SIG-M5 treated with dmso at 0.1 percent for 504 hours (cell line): ENCODE measurements around the gene TBXAS1.
A peak's percentile ranks its signal among the peaks of the same experiment; 100 is the strongest.
"Not testable (repeated sequence)": the region's sequence is repeated elsewhere in the genome, so short reads cannot be mapped to it uniquely, and the experiment has no call there.

Experiments used
- DNase-seq: peaks from one replicate; lab custom pipeline; 2025; ENCODE audit not compliant: unreplicated experiment; lab: John Stamatoyannopoulos, UW

Gene TBXAS1

GRCh38 chr7:139886899-139887298, 57.8 kb downstream of the TBXAS1 start:
- DNase-seq = no peak

- peak; percentile 72 for DNase-seq
Observed at GRCh38 chr7:139887992-139888481, 59.0 kb downstream of the TBXAS1 start.

- no peak for DNase-seq
Observed at GRCh38 chr7:139889186-139889871, 60.3 kb downstream of the TBXAS1 start.

GRCh38 chr7:139893461-139893860, 64.4 kb downstream of the TBXAS1 start:
- no peak for DNase-seq

- no peak for DNase-seq
Observed at GRCh38 chr7:139893999-139894398, 64.9 kb downstream of the TBXAS1 start.

GRCh38 chr7:139895141-139895829, 66.2 kb downstream of the TBXAS1 start:
- DNase-seq = no peak

- DNase-seq = no peak
Observed at GRCh38 chr7:139896288-139896687, 67.2 kb downstream of the TBXAS1 start.

GRCh38 chr7:139896831-139897230, 67.8 kb downstream of the TBXAS1 start:
- no peak for DNase-seq

GRCh38 chr7:139897422-139898090, 68.5 kb downstream of the TBXAS1 start:
- no peak for DNase-seq

- no peak for DNase-seq
Observed at GRCh38 chr7:139898483-139898882, 69.4 kb downstream of the TBXAS1 start.

GRCh38 chr7:139899328-139899955, 70.4 kb downstream of the TBXAS1 start:
- no peak for DNase-seq

GRCh38 chr7:139900326-139900725, 71.3 kb downstream of the TBXAS1 start:
- DNase-seq = no peak

GRCh38 chr7:139901056-139901795, 72.2 kb downstream of the TBXAS1 start:
- peak; percentile 78 for DNase-seq

GRCh38 chr7:139901901-139902300, 72.8 kb downstream of the TBXAS1 start:
- DNase-seq = no peak

GRCh38 chr7:139902436-139903102, 73.5 kb downstream of the TBXAS1 start:
- DNase-seq = no peak

GRCh38 chr7:139903103-139903477, 74.0 kb downstream of the TBXAS1 start:
- not testable (repeated sequence) for DNase-seq

- no peak for DNase-seq
Observed at GRCh38 chr7:139906879-139907278, 77.8 kb downstream of the TBXAS1 start.

- DNase-seq = no peak
Observed at GRCh38 chr7:139908792-139909191, 79.7 kb downstream of the TBXAS1 start.

GRCh38 chr7:139909379-139910050, 80.5 kb downstream of the TBXAS1 start:
- no peak for DNase-seq
